ENCODE data around the gene ZNF92.

DNA sequence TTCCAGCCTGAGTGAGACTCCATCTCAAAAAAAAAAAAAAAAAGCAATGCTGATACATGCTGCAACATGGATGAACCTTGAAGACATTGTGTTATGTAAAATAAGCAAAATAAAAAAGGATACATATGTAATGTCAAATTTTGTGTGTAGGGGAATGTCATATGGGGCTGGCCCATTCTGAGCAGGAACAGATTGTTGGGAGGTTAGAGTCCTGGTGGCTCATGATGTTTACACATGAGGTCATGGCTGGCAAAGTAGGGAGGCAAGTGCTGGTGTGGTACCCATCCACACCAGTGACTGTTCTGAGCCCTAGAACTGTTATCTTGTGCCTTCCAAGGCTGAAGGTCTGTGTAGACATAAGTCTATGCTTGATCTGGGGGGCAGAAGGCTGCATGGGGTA lies 37.6 kb downstream of the ZNF92 start:
- TF ChIP-seq, protein P1, sequence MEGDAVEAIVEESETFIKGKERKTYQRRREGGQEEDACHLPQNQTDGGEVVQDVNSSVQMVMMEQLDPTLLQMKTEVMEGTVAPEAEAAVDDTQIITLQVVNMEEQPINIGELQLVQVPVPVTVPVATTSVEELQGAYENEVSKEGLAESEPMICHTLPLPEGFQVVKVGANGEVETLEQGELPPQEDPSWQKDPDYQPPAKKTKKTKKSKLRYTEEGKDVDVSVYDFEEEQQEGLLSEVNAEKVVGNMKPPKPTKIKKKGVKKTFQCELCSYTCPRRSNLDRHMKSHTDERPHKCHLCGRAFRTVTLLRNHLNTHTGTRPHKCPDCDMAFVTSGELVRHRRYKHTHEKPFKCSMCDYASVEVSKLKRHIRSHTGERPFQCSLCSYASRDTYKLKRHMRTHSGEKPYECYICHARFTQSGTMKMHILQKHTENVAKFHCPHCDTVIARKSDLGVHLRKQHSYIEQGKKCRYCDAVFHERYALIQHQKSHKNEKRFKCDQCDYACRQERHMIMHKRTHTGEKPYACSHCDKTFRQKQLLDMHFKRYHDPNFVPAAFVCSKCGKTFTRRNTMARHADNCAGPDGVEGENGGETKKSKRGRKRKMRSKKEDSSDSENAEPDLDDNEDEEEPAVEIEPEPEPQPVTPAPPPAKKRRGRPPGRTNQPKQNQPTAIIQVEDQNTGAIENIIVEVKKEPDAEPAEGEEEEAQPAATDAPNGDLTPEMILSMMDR (IDR thresholded peaks at IDR 0.05; ENCODE audit: low read length): no peak
- TF ChIP-seq EZH2 (IDR thresholded peaks at IDR 0.05; ENCODE audit: borderline replicate concordance, low read length): no peak

All from OCI-LY1 (cell line).